K562 (cell line): Measurements from ENCODE around the gene FGF2. TPM values are rescaled to one million over a fixed set of nuclear protein-coding genes. Genes with fewer than 3 reads are reported as not detected.
A peak's percentile ranks its signal among the peaks of the same experiment; 100 is the strongest.

ENCODE experiments used
- ATAC-seq: fragments of 200-7000 bp; cut with Tn5 transposase; 3 replicates; pipeline ENCODE4 v1.9.1; 2020; ENCODE audit warnings: moderate library complexity
- BruUV-seq: library from RNA; stranded (reverse); fragments of 400-500 nt; replicated peaks from 2 replicates; lab custom pipeline; 2021; lab: Mats Ljungman, UMichigan
- CTCF ChIA-PET: fragments of 300-600 bp; formaldehyde crosslinking; extraction: SDS; loops from one replicate; lab custom pipeline; 2021; ENCODE audit warnings: low intra/inter-chr PET ratio; lab: Yijun Ruan, JAX
- POLR2A ChIA-PET: fragments of 300-600, 350-650 bp; sonication (Branson Sonifier 250); formaldehyde crosslinking; extraction: SDS; loops from one replicate; lab custom pipeline; 2021; ENCODE audit warnings: antibody characterized with exemption, inconsistent platforms; lab: Yijun Ruan, JAX
- DNase-seq, 4 experiments: peaks; one replicate each; pipeline versions ENCODE4 v3.0.0 to v3.0.0-alpha.2; 2011 to 2018; ENCODE audit warnings: low spot score in 3 of 4, mixed read lengths in 3 of 4; ENCODE audit errors: extremely low read depth in 1 of 4
- FAIRE-seq: peaks from 2 replicates; lab custom pipeline; 2011; peaks lifted over from hg19 to GRCh38; lab: Jason Lieb, UNC
- H2AFZ ChIP-seq: 2 replicates; pipeline ENCODE4 v1.6.0; 2011; ENCODE audit warnings: low read depth, low read length, control low read depth, inconsistent platforms
- H3K27ac ChIP-seq: fragments of 200-600 bp; 3 replicates; pipeline ENCODE4 v1.8.0; 2011; ENCODE audit warnings: low read depth, mild to moderate bottlenecking, control low read depth, inconsistent platforms, low read length, moderate library complexity, mixed read lengths; ENCODE audit errors: extremely low read depth
- H3K27me3 ChIP-seq, 2 experiments: fragments of 300-600 bp in 1 of 2; 2 replicates in 1 of 2; 3 replicates in 1 of 2; pipeline versions ENCODE4 v1.6.0 to v1.8.0; 2011; ENCODE audit warnings: inconsistent platforms in 2 of 2, low read length in 2 of 2, mild to moderate bottlenecking in 1 of 2, mixed read lengths in 1 of 2, moderate library complexity in 1 of 2; ENCODE audit not compliant: control insufficient read depth in 2 of 2, insufficient read depth in 2 of 2
- H3K36me3 ChIP-seq: fragments of 300-600 bp; 3 replicates; pipeline ENCODE4 v1.8.0; 2011; ENCODE audit warnings: mild to moderate bottlenecking, low read length, inconsistent platforms; ENCODE audit not compliant: control insufficient read depth, insufficient read depth
- H3K4me1 ChIP-seq, 2 experiments: fragments of 200-600 bp in 1 of 2; replicated peaks in 1 of 2; 2 replicates in 1 of 2; 3 replicates in 1 of 2; pipeline versions ENCODE4 v1.5.1 to v1.8.0; 2011; ENCODE audit warnings: inconsistent platforms in 2 of 2, low read length in 2 of 2, mild to moderate bottlenecking in 1 of 2, mixed read lengths in 1 of 2, moderate library complexity in 1 of 2; ENCODE audit not compliant: control insufficient read depth in 2 of 2, insufficient read depth in 2 of 2
- H3K4me2 ChIP-seq: 2 replicates; pipeline ENCODE4 v1.6.1; 2011; ENCODE audit warnings: low read length, control low read depth, inconsistent platforms, mixed read lengths; ENCODE audit not compliant: insufficient read depth
- H3K4me3 ChIP-seq: fragments of 200-600 bp; sonication (generic), shearing (Covaris generic); 2 replicates; pipeline ENCODE4 v1.5.1; 2016; ENCODE audit warnings: control low read depth, inconsistent platforms
- H3K79me2 ChIP-seq: fragments of 200-600 bp; 3 replicates; pipeline ENCODE4 v1.8.0; 2011; ENCODE audit warnings: low read length, inconsistent platforms; ENCODE audit not compliant: control insufficient read depth, insufficient read depth
- H3K9ac ChIP-seq, 2 experiments: 2 replicates each; pipeline versions ENCODE4 v1.6.0 to v1.6.1; 2011; ENCODE audit warnings: low read depth in 2 of 2, low read length in 2 of 2, control low read depth in 1 of 2, inconsistent platforms in 1 of 2, mild to moderate bottlenecking in 1 of 2, mixed read lengths in 1 of 2; ENCODE audit not compliant: insufficient read depth in 1 of 2
- H3K9me1 ChIP-seq: one replicate; pipeline ENCODE4 v1.6.0; 2011; ENCODE audit warnings: inconsistent platforms, mild to moderate bottlenecking, low read length, moderate library complexity; ENCODE audit not compliant: control insufficient read depth, insufficient read depth
- H3K9me3 ChIP-seq: replicated peaks from 2 replicates; pipeline ENCODE4 v1.5.1; 2011; ENCODE audit warnings: low read depth, low read length, inconsistent platforms; ENCODE audit not compliant: control insufficient read depth, insufficient read depth
- H4K20me1 ChIP-seq: replicated peaks from 2 replicates; pipeline ENCODE4 v1.6.1; 2011; ENCODE audit warnings: low read length, inconsistent platforms, mixed read lengths; ENCODE audit not compliant: control insufficient read depth, insufficient read depth
- CREB3L1 ChIP-seq: fragments of 450-650 bp; IDR thresholded peaks from 2 replicates; pipeline ENCODE4 v1.6.1; 2014; ENCODE audit warnings: low read depth, mild to moderate bottlenecking, moderate library complexity, borderline replicate concordance
- EP400 ChIP-seq: fragments of 450-650 bp; IDR thresholded peaks from 2 replicates; pipeline ENCODE4 v1.6.1; 2017; ENCODE audit warnings: antibody characterized with exemption, mild to moderate bottlenecking, moderate library complexity
- FOXJ2 ChIP-seq: fragments of 200-800 bp; sonication (Bioruptor generic); IDR thresholded peaks from 2 replicates; pipeline ENCODE4 v1.6.1; 2016; ENCODE audit warnings: missing genetic modification characterization, missing compliant biosample characterization
- MAFF ChIP-seq: IDR thresholded peaks from 2 replicates; pipeline ENCODE4 v1.6.1; 2012; ENCODE audit warnings: low read length, improper control_type of control experiment
- NBN ChIP-seq: fragments of 450-650 bp; IDR thresholded peaks from 2 replicates; pipeline ENCODE4 v1.6.1; 2016; ENCODE audit warnings: low read depth, mild to moderate bottlenecking
- NFYB ChIP-seq: IDR thresholded peaks from 2 replicates; pipeline ENCODE4 v1.6.1; 2011; ENCODE audit warnings: mild to moderate bottlenecking, moderate library complexity; ENCODE audit not compliant: insufficient read length; ENCODE audit errors: extremely low read depth
- NR2F6 ChIP-seq: fragments of 450-650 bp; formaldehyde crosslinking; IDR thresholded peaks from 2 replicates; pipeline ENCODE4 v1.4.0; 2020; ENCODE audit warnings: mild to moderate bottlenecking
- POLR3A ChIP-seq: IDR thresholded peaks from 2 replicates; pipeline ENCODE4 v1.6.1; 2011; ENCODE audit warnings: borderline replicate concordance, mild to moderate bottlenecking, moderate library complexity; ENCODE audit not compliant: insufficient read length, insufficient read depth; ENCODE audit errors: extremely low read depth
- RBM25 ChIP-seq: fragments of 200-400 bp; formaldehyde crosslinking; IDR thresholded peaks from 2 replicates; pipeline ENCODE4 v1.6.1; 2018; ENCODE audit warnings: low read length, low read depth, moderate library complexity; ENCODE audit not compliant: severe bottlenecking
- RFX1 ChIP-seq: fragments of 450-650 bp; IDR thresholded peaks from 2 replicates; pipeline ENCODE4 v1.6.1; 2016; ENCODE audit warnings: mild to moderate bottlenecking, moderate library complexity
- SRSF9 ChIP-seq: fragments of 200-400 bp; formaldehyde crosslinking; IDR thresholded peaks from 2 replicates; pipeline ENCODE4 v1.6.1; 2017; ENCODE audit warnings: low read depth, low read length, borderline replicate concordance
- ZC3H11A ChIP-seq: IDR thresholded peaks from 2 replicates; pipeline ENCODE4 v1.6.1; 2012; ENCODE audit warnings: low read depth, low read length, improper control_type of control experiment
- ZNF134 ChIP-seq: fragments of 250-450 bp; sonication (Bioruptor Pico); conservative IDR thresholded peaks from 2 replicates; pipeline ENCODE4 v1.4.0; 2020
- ZNF143 ChIP-seq: sonication (generic); formaldehyde crosslinking; IDR thresholded peaks from 2 replicates; pipeline ENCODE4 v1.9.0; 2022; ENCODE audit warnings: mild to moderate bottlenecking, missing genetic modification reagents
- ZNF224 ChIP-seq: sonication (generic); formaldehyde crosslinking; IDR thresholded peaks from 2 replicates; pipeline ENCODE4 v1.8.0; 2022; ENCODE audit warnings: mild to moderate bottlenecking, missing genetic modification reagents
- ZNF444 ChIP-seq: fragments of 250-450 bp; sonication (Bioruptor Pico); IDR thresholded peaks from 2 replicates; pipeline ENCODE4 v1.4.0; 2020; ENCODE audit warnings: mild to moderate bottlenecking, moderate library complexity
- WGBS: fragments of 100-300 bp; shearing (Covaris generic); methylation state at CpG from one replicate; pipeline ENCODE4 v1.1.6; 2016; ENCODE audit warnings: low coverage, mixed read lengths; ENCODE audit not compliant: insufficient coverage; ENCODE audit errors: missing lambda C conversion rate; 5-methylcytosine and 5-hydroxymethylcytosine counted together
- in situ Hi-C: fragments of 300-500 bp; cut with MboI; formaldehyde crosslinking; loops from 4 replicates; pipeline ENCODE4 v1.15.0; 2018; ENCODE audit warnings: inconsistent platforms, mixed read lengths
- intact Hi-C: fragments of 100-400 bp; cut with micrococcal nuclease; formaldehyde crosslinking; loops from 2 replicates; pipeline ENCODE4 v1.14.2; 2022
- polyA plus RNA-seq, 8 experiments: library from polyadenylated mRNA; depleted of rRNA in 4 of 8; stranded (reverse) in 5 of 8; unstranded in 3 of 8; fragments of >200 nt; fragmentation: Nextera tagmentation in 2 of 8; fragmentation: Illumina TruSeq in 1 of 8; extraction: Ambion mirVana in 2 of 8; extraction: Trizol in 1 of 8; gene quantifications; 2 replicates each; pipeline versions ENCODE4 v1.2.1 to v1.2.3, GENCODE V29; 2011 to 2014; ENCODE audit warnings: inconsistent platforms in 1 of 8, missing spikeins in 1 of 8
- total RNA-seq, 7 experiments: library from RNA; depleted of rRNA in 6 of 7; stranded (reverse); fragments of >200 nt in 6 of 7; fragmentation: Illumina TruSeq in 2 of 7; extraction: Trizol in 2 of 7; gene quantifications; 2 replicates each; pipeline versions ENCODE4 v1.2.1 to v1.2.3, GENCODE V29; 2011 to 2021; ENCODE audit warnings: low replicate concordance in 1 of 7
- TF ChIP-seq, protein P1 (sequence below): sonication (generic); formaldehyde crosslinking; IDR thresholded peaks from 2 replicates; pipeline ENCODE4 v1.9.0; 2022; ENCODE audit warnings: mild to moderate bottlenecking, missing genetic modification reagents

Gene FGF2
- total and polyA plus RNA-seq, 9 of the 15 experiments (the other 6 are each of a cell fraction or from before 2014, with no cell fraction given): 2.5 to 19.4 (median 9.2) TPM

- peak overlapping the region; percentile 65 for H2AFZ ChIP-seq
- 78% methylated on average over 2 of the region's 2 CpGs for WGBS
These were observed 45.1 kb upstream of the FGF2 start for GRCh38 chr4:122781486-122781885.

More at GRCh38 chr4:122781486-122781885, 45.1 kb upstream of the FGF2 start:
- no peak for DNase-seq
- peaks cover 0 to 13% of the 10 kb centered on the region in 2 experiments; a peak in 2 of 5 replicates for H3K4me1 ChIP-seq
- H3K4me2 ChIP-seq: no peak overlapping the region
- no peak overlapping the region for H3K27ac ChIP-seq
- intact Hi-C loops (no loop called here), in situ Hi-C loops (no loop called here)
- H3K4me3 ChIP-seq: no peak overlapping the region
- BruUV-seq: no TSS peak
- ChIA-PET CTCF (no interaction called here), POLR2A (interaction anchor here (2.0 kb wide), 1 partner anchor 8 kb away, joined by 10 read pairs; no protein-coding TSS in a partner anchor)
- H3K9me1 ChIP-seq: no peaks in the 10 kb centered on the region
- no peaks in the 10 kb centered on the region for H3K9me3 ChIP-seq
- no peaks in the 10 kb centered on the region for H3K36me3 ChIP-seq
- no peaks in the 10 kb centered on the region for H4K20me1 ChIP-seq
- no peak for ATAC-seq
- TF ChIP-seq CREB3L1 (no peak), ZC3H11A (no peak), ZNF444 (no peak), POLR3A (no peak), ZNF143 (CRISPR knock-in tag) (no peak), EP400 (no peak), RFX1 (no peak), NBN (no peak), SRSF9 (no peak), RBM25 (no peak), NFYB (no peak), ZNF224 (CRISPR knock-in tag) (no peak), MAFF (no peak), ZNF134 (no peak), FOXJ2 (tag) (no peak), NR2F6 (CRISPR knock-in tag) (no peak)
- TF ChIP-seq, protein P1, sequence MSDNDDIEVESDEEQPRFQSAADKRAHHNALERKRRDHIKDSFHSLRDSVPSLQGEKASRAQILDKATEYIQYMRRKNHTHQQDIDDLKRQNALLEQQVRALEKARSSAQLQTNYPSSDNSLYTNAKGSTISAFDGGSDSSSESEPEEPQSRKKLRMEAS (CRISPR knock-in tag): no peak
- no peaks in the 10 kb centered on the region for H3K79me2 ChIP-seq
- H3K9ac ChIP-seq: no peak overlapping the region; a peak in 1 of 4 replicates
- H3K27me3 ChIP-seq: no peaks in the 10 kb centered on the region
- no peak for FAIRE-seq
